Cortex of kidney (tissue), 1 donor: ENCODE data around the gene ACVR1C.

Experiments
- DNase-seq: peaks from one replicate; lab custom pipeline; 2025; lab: John Stamatoyannopoulos, UW

ACVR1C gene

GRCh38 chr2:157497638-157498314, 130.9 kb downstream of the ACVR1C start:
- DNase-seq = no peak

DNA sequence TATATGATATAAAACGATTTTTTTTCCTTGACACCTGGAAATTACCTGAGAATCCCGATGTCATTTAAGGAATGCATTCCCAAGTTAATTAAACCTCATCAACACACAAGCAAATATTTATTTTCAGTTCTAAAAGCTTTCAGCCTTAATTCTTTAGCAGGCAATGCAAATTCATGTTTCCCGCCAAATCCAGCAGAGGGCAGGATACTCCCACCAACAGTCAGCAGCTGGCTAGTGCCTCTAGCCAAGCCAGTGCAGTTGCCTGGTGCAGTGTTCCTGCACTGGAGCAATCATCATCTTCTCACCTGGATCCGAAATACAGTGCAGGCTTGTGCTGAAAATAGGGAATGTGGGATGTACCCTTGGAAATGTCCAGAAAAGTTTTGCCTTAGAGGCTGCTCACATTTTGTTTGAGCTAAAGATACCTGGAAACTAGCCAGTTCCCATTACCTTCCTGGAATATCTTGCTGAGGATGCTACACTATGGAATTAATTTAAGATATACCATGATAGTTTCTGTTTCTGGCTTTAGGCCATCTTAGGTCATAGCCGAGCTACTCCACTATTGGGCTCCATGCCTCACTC, 136.4 kb downstream of the ACVR1C start:
- DNase-seq = no peak

DNA sequence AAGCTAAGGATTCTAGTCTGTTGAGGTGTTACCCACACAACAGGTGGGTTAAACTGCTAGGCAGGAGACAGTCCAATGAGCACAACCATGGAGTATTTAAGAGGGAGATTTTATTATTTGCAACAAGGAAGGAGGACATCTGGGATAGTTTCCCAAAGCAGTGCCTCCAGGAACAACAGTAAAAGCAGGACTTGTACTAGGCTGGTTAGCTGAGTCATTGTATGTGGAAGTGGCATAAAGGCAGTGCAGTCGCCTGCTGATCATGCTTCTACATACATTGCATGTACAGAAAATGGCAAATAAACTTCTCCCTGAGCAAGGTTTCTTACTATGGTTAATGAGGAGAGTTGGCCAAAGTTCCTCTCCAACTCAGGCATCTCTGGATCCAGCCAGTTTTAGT, 138.7 kb downstream of the ACVR1C start:
- no peak for DNase-seq

DNA sequence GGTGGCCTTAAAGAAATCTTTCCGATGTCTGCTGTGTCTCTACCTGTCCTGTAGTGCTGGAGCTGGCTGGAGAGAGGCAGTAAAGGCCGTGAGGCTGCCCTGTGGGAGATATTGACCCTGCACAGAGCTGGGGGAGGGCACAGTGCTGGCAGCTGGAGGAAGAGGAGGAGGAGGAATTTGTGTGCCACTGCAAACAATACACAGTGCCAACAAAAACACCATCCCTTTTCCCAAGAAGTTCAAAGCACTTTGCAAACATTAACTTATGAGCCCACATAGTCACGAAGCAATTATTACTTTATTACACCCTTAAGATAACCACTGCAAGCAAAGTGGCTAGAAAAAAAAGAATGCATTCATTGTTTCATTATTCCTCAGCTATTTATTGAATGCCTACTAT, 139.8 kb downstream of the ACVR1C start:
- DNase-seq = no peak

- DNase-seq = no peak
These were observed 140.9 kb downstream of the ACVR1C start for GRCh38 chr2:157487747-157488146.

- DNase-seq = no peak
These were observed 141.4 kb downstream of the ACVR1C start for GRCh38 chr2:157487271-157487610.

DNA sequence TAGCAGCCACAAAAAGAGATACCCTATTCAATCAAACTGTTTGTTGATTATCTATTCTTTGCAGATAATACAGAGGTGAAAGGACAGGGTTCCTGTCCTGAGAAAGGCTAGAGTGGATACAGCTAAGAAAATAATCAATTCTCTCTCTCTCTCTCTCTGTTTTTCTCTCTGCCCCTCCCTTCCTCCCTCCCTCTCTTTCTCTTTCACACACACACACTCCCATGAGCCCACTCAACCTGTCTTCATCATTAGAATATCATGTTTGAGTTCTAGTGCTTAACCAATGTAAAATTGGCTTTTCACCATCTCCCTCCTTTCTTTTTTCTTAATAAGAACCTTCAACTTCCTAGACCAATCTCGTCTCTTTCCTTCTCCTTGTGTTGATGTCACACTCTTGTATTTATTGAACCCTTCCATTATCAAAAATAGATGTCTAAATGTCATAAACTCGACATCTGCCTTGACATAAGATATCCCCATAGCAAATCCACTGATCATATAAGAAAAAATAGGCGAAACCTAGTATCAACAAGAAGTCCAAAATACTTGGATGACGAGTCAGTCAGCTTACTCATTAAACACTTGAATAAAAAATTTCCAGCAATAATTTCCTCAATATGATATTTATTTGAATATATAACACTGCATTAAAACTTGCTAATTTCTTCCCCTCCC, 141.9 kb downstream of the ACVR1C start:
- DNase-seq = no peak

DNA sequence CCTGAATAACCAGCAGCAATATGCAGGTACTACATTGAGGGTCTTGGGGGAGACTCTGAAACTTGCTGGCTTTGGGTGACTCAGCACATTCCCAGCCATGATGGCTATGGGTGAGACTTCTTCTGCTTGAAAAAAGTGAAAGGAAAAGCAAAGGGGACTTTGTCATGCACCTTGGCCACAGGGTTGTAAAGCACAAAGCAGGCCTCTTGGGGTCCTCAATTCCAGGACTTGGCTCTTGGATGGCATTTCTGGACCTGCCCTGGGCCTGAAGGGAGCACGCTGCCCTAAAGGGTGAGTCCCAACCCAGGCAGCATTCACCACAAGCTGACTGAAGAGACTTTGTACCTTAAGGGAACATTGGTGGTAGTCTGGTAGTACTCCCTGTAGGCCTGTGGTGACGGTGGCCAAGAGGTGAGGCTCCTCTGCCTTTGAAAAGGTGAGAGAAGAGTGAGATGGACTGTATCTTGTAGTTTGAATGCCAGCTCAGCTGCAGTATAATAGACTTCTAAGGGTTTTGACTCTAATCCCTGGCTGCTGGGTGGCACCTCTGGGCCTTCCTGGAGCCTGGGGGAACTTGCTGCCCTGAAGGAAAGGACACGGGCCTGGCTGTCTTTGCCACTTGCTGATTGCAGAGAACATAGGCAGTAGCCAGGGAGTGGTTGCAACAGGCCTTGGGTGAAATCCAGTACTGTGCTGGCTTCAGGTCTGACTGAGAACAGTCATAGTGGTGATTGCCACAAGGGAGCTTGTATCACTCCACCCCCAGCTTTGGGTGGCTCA, 148.3 kb downstream of the ACVR1C start:
- DNase-seq = no peak

GRCh38 chr2:157479081-157480027, 149.3 kb downstream of the ACVR1C start:
- no peak for DNase-seq

DNA sequence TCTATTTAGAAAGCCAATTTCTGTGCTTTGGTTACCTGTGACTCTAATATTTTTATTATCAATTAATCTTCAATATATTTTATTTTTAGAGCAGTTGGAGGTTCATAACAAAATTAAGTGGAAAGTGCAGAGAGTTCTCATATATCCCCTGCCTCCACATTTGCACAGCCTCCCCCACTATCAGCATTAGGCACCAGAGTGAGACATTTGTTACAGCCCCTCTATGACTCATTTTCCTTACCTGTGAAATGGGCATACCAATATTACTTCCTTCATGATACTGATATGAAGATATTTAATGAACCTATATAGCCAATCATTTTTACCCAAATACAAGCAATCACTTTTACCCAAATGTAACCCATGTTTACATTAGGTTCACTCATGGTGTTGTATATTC, 150.7 kb downstream of the ACVR1C start:
- no peak for DNase-seq

DNA sequence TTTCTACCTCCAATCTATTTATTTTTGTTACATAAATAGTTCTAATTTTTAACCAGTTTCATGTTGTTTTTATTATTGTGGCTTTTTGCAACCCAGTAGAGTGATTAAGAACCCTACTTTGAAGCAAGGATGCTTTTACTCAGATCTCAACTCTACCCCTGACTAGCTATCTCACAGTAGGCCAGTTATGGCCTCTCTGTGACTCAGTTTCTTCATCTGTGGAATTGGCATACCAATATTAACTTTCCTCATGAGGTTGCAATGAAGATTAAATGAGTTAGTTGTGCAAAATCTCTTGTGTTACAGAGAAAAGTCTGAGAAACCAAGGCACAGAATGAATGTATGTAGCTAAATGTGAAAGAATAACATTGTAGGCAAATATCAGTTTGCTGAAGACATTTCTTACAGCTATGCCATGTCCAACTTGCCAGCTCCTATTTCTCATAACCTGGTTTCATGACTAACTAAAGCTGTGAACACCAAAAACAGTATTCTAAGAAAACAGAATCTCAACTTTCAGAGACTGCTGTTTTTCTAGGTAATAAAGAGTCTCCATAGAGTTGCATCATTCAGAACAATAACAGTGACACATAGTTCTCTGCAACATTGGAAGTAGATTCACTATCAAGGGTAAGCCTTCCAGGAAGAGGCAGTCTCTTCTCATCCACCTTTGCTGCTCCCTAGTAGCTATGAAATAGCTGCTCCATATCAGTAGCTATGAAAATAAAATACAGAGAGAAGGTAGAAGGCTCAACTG, 151.5 kb downstream of the ACVR1C start:
- DNase-seq = no peak
